Heart left ventricle (tissue), 16 donors: ENCODE results near the gene GET3. TPM values are rescaled to one million over a fixed set of nuclear protein-coding genes. Genes with fewer than 3 reads are reported as not detected.

Experiments used
- ATAC-seq, 4 donors: fragments of 200-7000 bp; cut with Tn5 transposase; one replicate each; pipeline ENCODE4 v1.9.1; 2020 to 2022; ENCODE audit warnings: moderate library complexity in 4 of 4, mild to moderate bottlenecking in 3 of 4, moderate number of reproducible peaks in 1 of 4
- DNase-seq, 5 donors: peaks; one replicate each; pipeline ENCODE4 v3.0.0-alpha.2; 2020
- H3K27ac ChIP-seq, 12 donors: fragments of 200-600 bp; sonication (generic) in 4 of 12; one replicate each; pipeline versions ENCODE4 v1.5.0 to v1.8.0; 2016 to 2022; ENCODE audit warnings: mild to moderate bottlenecking in 2 of 12
- H3K27me3 ChIP-seq, 9 donors: fragments of 200-600 bp; sonication (generic) in 2 of 9; one replicate each; pipeline versions ENCODE4 v1.5.1 to v1.8.0; 2016 to 2022; ENCODE audit warnings: mild to moderate bottlenecking in 3 of 9
- H3K36me3 ChIP-seq, 9 donors: fragments of 200-600 bp; sonication (generic) in 2 of 9; one replicate each; pipeline versions ENCODE4 v1.5.0 to v1.8.0; 2018 to 2022; ENCODE audit warnings: mild to moderate bottlenecking in 2 of 9
- H3K4me1 ChIP-seq, 12 donors: fragments of 200-600 bp; sonication (generic) in 4 of 12; one replicate each; pipeline versions ENCODE4 v1.5.0 to v1.8.0; 2016 to 2022; ENCODE audit warnings: mild to moderate bottlenecking in 3 of 12
- H3K4me3 ChIP-seq, 12 donors: fragments of 200-600 bp; sonication (generic) in 4 of 12; one replicate each; pipeline versions ENCODE4 v1.5.0 to v1.8.0; 2017 to 2022; ENCODE audit warnings: mild to moderate bottlenecking in 9 of 12, moderate library complexity in 4 of 12
- H3K9me3 ChIP-seq, 12 donors: fragments of 200-600 bp; sonication (generic) in 4 of 12; one replicate each; pipeline versions ENCODE4 v1.5.0 to v1.8.0; 2016 to 2022; ENCODE audit warnings: mild to moderate bottlenecking in 1 of 12
- POLR2A ChIP-seq, 2 donors: fragments of 450-650 bp; IDR thresholded peaks; one replicate each; pipeline ENCODE4 v1.6.1; 2017; ENCODE audit warnings: antibody characterized with exemption in 2 of 2, mild to moderate bottlenecking in 2 of 2, moderate library complexity in 2 of 2
- WGBS, 4 donors: extraction: QIAGEN DNeasy Blood & Tissue Kit in 2 of 4; methylation state at CpG; one replicate each; pipeline versions ENCODE4 v1.1.5 to v1.1.7; 2013 to 2018; 5-methylcytosine and 5-hydroxymethylcytosine counted together
- intact Hi-C, 10 donors: fragments of 100-400 bp; cut with DNase I; formaldehyde crosslinking; loops; one replicate each; pipeline versions ENCODE4 v1.11.1 to v1.14.2; 2022
- polyA plus RNA-seq, 2 donors: library from polyadenylated mRNA; stranded (reverse); fragments of 200-250 nt; gene quantifications; one replicate each; pipeline ENCODE4 v1.2.3, GENCODE V29; 2013
- total RNA-seq, 9 donors: library from RNA; depleted of rRNA in 2 of 9; stranded (reverse); fragments of >200 nt in 2 of 9; fragmentation: NEBNext Ultra II Directional in 3 of 9; extraction: Animal tissue kit (Norgen Biotek cat#: 25700) in 3 of 9; gene quantifications; one replicate each; pipeline versions ENCODE4 v1.1.0 to v1.2.4, GENCODE V29; 2016 to 2023
- TF ChIP-seq, protein P1 (sequence below), 12 donors: fragments of 200-600 bp; sonication (generic) in 4 of 12; IDR thresholded peaks; one replicate each; pipeline versions ENCODE4 v1.5.0 to v1.8.0; 2018 to 2022; ENCODE audit warnings: antibody characterized with exemption in 12 of 12, mild to moderate bottlenecking in 5 of 12
- donor health status: ischemic (EF 13 %, LVEDD 7.1; RV severe dilation, severe dysfunction).
- donor health status: healthy with polysubstance abuse.
- donor health status: DM: no; HTN: yes; CAD: no.
- donor health status: DM: no; HTN: no; CAD: no.
- donor health status: ischemic (EF 25% LVEDD 6.9; RV normal size, moderate dysfunction).
- donor health status: ischemic (EF 25% LVEDD 5.7; RV mildly dilated, moderate dysfunction).
- donor health status: healthy.
- donor health status: DM: yes; HTN: yes; CAD: no.
- donor health status: ischemic (EF 35%, LVEDD 5.7; RV mildly dilated, moderate dysfunction).
- donor health status: nonischemic (EF 11% LVEDD 7.7; RV severe dilation, severe dysfunction).
- donor health status: DM: yes; HTN: yes; CAD: no.
- donor health status: PGD.
- donor health status: ischemic (EF 29% LVEDD 5.4; RV normal size, mild dysfunction).
- donor health status: nonischemic (EF 23%, LVEDD 6.1; RV moderate dilation, normal function).

Gene GET3
- total and polyA plus RNA-seq, 11 donors, result 54.3 to 133 (median 62.9) TPM

- peaks cover 0 to 6% (median 3%) of the 10 kb centered on the region in 9 donors for H3K27me3 ChIP-seq
- no peak overlapping the region for H3K4me3 ChIP-seq
- peaks cover 0 to 12% (median 0%) of the 10 kb centered on the region in 12 donors for H3K9me3 ChIP-seq
- no peaks in the 10 kb centered on the region for H3K4me1 ChIP-seq
- no peak overlapping the region for H3K27ac ChIP-seq
- intact Hi-C loops, result no loop called here
- TF ChIP-seq, protein P1, sequence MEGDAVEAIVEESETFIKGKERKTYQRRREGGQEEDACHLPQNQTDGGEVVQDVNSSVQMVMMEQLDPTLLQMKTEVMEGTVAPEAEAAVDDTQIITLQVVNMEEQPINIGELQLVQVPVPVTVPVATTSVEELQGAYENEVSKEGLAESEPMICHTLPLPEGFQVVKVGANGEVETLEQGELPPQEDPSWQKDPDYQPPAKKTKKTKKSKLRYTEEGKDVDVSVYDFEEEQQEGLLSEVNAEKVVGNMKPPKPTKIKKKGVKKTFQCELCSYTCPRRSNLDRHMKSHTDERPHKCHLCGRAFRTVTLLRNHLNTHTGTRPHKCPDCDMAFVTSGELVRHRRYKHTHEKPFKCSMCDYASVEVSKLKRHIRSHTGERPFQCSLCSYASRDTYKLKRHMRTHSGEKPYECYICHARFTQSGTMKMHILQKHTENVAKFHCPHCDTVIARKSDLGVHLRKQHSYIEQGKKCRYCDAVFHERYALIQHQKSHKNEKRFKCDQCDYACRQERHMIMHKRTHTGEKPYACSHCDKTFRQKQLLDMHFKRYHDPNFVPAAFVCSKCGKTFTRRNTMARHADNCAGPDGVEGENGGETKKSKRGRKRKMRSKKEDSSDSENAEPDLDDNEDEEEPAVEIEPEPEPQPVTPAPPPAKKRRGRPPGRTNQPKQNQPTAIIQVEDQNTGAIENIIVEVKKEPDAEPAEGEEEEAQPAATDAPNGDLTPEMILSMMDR (IDR thresholded peaks at IDR 0.05), result no peak
- no peak for TF ChIP-seq POLR2A (IDR thresholded peaks at IDR 0.05)
- peaks cover 0 to 71% (median 61%) of the 10 kb centered on the region in 9 donors for H3K36me3 ChIP-seq
- 79 to 87% (median 86%) methylated on average over 20 to 22 of the region's 22 CpGs for WGBS, 4 donors
- ATAC-seq, result no peak
- DNase-seq, result no peak
These were observed 8.0 kb downstream of the GET3 start for GRCh38 chr19:12745166-12745897.

DNA sequence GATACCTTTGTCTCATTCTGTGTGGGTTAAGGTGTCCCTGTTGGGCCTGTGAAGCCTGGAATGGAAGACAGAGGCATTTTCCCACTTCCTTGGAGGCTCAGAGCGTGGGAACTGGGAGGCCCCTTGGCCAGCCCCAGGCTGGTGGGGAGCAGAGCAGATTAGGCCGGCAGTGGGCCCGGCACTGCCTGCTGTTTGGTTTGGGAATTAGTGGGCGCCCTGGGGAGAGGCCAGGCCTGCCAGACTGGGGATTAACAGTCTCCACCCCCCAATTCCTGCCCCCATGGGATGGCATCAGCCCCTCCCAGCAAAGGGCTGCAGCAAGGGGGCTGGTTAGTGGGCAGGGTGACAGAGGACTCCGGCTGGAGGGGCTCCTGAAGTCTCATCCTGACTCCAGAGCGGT, 11.2 kb downstream of the GET3 start:
- Histone ChIP-seq H3K4me3 (no peak overlapping the region), H3K36me3 (peaks cover 0 to 44% (median 40%) of the 10 kb centered on the region in 9 donors), H3K27ac (no peak overlapping the region), H3K4me1 (no peaks in the 10 kb centered on the region), H3K27me3 (peaks cover 0 to 13% (median 3%) of the 10 kb centered on the region in 9 donors), H3K9me3 (peaks cover 0 to 12% (median 0%) of the 10 kb centered on the region in 12 donors)
- intact Hi-C loops, result no loop called here
- no peak for ATAC-seq
- DNase-seq, result no peak
- TF ChIP-seq POLR2A (IDR thresholded peaks at IDR 0.05), result no peak
- TF ChIP-seq, protein P1 (IDR thresholded peaks at IDR 0.05), result no peak
- WGBS, 4 donors, result 70 to 79% (median 72%) methylated on average over 4 to 6 of the region's 6 CpGs

- peaks cover 0 to 13% (median 3%) of the 10 kb centered on the region in 9 donors for H3K27me3 ChIP-seq
- no peak for DNase-seq
- WGBS, 4 donors, result 36 to 48% (median 42%) methylated on average over 24 of the region's 24 CpGs
- no peak overlapping the region for H3K4me3 ChIP-seq
- H3K27ac ChIP-seq, result no peak overlapping the region
- H3K9me3 ChIP-seq, result peaks cover 0 to 12% (median 0%) of the 10 kb centered on the region in 12 donors
- intact Hi-C loops, result no loop called here
- H3K36me3 ChIP-seq, result peaks cover 0 to 33% (median 31%) of the 10 kb centered on the region in 9 donors
- no peak for ATAC-seq
- no peak for TF ChIP-seq POLR2A (IDR thresholded peaks at IDR 0.05)
- TF ChIP-seq, protein P1 (IDR thresholded peaks at IDR 0.05), result no peak
- no peaks in the 10 kb centered on the region for H3K4me1 ChIP-seq
These were observed 12.7 kb downstream of the GET3 start for GRCh38 chr19:12749938-12750521.

DNA sequence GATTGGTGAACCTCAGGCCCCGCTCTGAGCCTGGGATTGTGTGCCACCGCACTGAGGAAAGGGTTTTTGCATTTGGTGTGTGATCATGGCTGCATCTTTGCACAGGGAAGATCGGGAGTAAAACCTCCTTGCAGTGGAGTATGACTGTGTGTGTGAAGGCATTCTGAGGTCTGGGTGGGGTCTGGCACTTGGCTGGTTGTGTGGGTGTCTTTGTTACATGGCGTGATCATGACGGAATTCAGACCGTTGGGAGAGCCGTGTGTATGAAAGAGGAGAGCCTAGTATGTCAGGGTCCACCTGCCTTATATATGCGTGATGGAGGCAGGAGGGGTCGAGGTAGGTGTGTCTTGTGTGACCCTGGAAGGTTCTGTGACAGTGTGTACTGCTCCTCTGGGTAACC, 13.6 kb downstream of the GET3 start:
- H3K9me3 ChIP-seq, result peaks cover 0 to 12% (median 0%) of the 10 kb centered on the region in 12 donors
- no peak for ATAC-seq
- intact Hi-C loops, result no loop called here
- no peak for DNase-seq
- 65 to 74% (median 69%) methylated on average over 9 of the region's 9 CpGs for WGBS, 4 donors
- no peaks in the 10 kb centered on the region for H3K4me1 ChIP-seq
- H3K27me3 ChIP-seq, result peaks cover 0 to 13% (median 3%) of the 10 kb centered on the region in 9 donors
- no peak overlapping the region for H3K27ac ChIP-seq
- H3K4me3 ChIP-seq, result no peak overlapping the region
- TF ChIP-seq, protein P1 (IDR thresholded peaks at IDR 0.05), result no peak
- TF ChIP-seq POLR2A (IDR thresholded peaks at IDR 0.05), result no peak
- H3K36me3 ChIP-seq, result peaks cover 0 to 25% (median 23%) of the 10 kb centered on the region in 9 donors
